SHP77 (cell line): ENCODE data around the gene LIG4.

ENCODE experiments used
- DNase-seq, 2 experiments: peaks; one replicate each; lab custom pipeline; 2025; lab: John Stamatoyannopoulos, UW

Gene LIG4

DNA sequence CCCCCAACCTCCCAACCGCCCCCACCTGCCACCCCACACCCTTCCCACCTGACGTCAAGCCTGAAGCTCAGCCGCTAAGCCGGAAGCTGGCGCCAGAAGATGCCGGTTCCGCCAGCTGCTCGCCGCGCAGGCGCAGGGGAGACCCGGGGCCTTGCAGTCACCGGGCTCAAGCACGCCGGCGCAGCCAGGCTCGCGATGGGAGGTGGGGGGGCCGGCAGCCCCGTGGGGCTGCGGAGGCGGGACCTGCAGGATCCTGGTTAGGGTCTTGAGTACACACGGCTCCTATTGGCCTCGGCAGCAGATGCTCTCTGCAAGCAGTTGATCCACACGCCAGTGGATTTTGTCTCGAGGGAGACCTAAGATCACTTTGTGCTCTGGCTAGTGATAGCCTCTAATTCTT is at the start of gene LIG4:
LIG4 (minus strand) TSS at position 101 of the 400 bp plus-strand sequence. CDS start 4,268 bp downstream, outside the sequence.
- DNase-seq, result peak; percentile 98 to 100

DNA sequence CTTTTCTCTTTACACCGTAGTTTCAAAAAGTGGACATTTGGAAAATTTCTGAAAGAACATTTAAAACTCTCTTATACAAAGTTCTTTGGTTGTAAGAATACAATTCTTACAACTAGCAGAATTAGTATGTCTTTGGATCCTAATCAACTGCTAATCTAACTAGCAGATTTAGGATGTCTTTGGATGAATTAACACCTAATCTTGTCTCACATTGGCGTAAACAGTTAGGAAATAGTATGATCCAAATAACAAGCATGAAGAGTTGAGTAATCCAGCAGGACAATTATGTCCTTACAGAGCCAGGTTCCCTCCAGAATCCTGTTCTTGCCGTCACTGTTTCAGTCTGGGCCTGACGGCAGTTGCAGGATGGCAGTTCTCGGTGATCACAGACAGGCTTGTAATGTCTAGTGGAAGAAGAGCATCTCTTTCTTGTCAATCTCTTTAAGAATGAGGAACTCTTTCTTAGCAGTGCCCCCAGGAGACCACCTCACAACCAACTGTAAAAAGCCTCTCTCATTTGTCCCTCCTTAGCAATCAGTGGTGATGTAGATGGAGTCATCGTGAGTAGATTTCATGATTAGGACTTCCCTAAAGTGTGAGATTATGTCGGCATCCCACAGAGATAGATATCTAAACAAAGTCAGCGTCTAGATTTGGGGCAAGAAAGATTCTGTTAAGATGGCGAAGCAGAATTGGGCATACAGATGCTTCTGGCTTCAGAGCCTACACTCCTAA is 48.5 kb upstream of the LIG4 start:
- no peak for DNase-seq

- DNase-seq, result no peak
Measured at GRCh38 chr13:108257248-108257647, 41.9 kb upstream of the LIG4 start.

GRCh38 chr13:108249150-108249549 is 33.8 kb upstream of the LIG4 start:
- no peak for DNase-seq

GRCh38 chr13:108230377-108230776 is 15.0 kb upstream of the LIG4 start:
- DNase-seq, result no peak

DNA sequence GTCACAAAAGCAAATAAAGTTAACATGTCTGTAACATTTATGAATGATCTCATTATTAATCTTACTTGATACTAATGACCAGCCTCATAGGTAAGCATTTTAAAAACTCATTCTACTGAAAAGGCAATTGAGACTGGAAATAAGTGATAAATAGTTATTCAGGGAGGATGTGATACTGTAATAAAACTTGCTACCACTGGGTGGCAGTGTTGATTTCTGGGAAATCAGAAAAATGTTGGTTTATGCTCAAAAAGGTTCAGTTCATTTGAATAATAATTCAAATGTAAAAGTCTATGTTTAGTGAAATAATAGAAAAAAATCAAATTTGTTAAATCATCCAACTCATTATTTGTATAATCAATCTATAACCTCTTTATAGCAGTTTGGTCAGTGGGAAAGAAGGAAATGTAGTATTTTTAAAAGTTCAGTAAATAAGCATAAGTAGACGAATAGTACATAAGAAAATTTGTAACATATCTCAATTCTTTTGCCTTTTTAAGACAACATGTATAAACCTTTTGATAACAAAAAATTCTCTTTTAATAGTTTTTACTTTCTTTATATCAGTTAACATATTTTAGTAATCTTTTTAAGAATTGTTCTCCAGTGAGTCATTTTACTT is 12.4 kb upstream of the LIG4 start:
- peak; percentile 32 to 35 for DNase-seq

DNA sequence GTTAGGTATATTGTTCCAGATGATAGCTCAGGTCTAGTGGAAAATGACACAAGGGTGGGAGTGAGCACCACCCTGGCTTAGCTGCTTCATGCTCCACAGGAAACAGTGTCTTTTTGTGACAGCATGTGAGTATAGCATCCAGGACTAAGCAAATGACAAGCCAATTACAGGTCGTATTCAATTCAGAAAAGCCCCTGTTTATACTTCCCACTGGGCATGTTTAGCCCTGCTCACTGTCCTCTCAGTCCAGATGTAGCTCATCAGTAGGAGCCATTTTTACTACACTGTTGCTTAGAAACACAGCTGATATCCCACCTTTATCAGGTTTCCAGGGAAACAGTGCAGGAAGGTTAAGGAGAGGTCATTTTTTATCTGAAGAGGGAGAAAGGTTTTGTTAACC is 10.8 kb upstream of the LIG4 start:
- DNase-seq, result no peak

GRCh38 chr13:108225440-108225839 is 10.1 kb upstream of the LIG4 start:
- no peak for DNase-seq

- no peak for DNase-seq
Measured at GRCh38 chr13:108223687-108224503, 8.6 kb upstream of the LIG4 start.

- peak in 1 of 2 experiments; percentile 38 for DNase-seq
Measured at GRCh38 chr13:108220041-108220440, 4.7 kb upstream of the LIG4 start.

DNA sequence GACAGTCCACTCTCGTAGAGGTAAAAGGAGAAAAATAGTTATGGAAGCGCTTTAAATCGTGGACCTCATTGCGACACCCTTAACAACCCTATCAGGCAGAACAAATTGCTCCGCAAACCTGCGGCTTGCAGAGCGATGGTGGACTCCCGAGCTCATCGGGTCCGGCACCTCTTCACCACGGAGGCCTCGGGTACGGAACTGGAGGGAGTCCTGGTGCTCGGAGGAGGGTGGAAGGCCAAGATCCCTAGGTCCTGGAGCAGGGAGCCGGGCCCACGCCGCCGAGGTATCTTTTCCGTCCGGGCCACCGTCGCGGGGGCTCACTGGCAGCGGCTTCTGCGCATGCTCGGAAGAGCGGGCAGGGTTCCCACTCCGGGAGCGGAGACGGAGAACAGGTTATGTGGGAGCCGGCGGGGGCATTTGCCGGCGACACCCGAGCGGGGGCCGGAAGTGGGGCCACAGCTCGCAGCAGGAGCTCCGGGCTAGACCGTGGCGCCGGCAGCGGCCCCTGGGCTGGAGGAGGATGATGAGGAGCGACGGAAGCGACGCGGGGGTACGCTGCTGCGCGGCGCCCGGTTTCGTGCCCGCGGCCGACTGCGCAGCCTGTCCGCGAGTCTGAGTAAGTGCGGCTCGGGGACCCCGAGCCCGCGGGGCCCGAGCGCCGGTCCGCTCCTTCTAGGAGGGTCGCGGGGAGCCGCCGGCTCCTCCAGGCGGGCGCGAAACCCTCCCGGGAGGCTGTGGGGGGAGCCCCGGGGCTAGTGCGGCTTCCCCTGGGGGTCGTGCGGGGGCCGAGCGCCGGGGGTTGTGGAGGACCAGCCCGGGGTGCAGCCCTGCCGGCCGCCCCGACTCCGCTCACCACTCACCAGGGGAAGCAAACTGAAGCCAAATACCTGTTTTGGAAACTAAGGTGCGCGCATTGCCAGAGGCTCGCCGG is 3.0 kb upstream of the LIG4 start, which contains the start of gene ABHD13:
ABHD13 (plus strand) TSS at position 349 of the 931 bp plus-strand sequence. CDS start 10,827 bp downstream, outside the sequence.
- peak; percentile 98 for DNase-seq

DNA sequence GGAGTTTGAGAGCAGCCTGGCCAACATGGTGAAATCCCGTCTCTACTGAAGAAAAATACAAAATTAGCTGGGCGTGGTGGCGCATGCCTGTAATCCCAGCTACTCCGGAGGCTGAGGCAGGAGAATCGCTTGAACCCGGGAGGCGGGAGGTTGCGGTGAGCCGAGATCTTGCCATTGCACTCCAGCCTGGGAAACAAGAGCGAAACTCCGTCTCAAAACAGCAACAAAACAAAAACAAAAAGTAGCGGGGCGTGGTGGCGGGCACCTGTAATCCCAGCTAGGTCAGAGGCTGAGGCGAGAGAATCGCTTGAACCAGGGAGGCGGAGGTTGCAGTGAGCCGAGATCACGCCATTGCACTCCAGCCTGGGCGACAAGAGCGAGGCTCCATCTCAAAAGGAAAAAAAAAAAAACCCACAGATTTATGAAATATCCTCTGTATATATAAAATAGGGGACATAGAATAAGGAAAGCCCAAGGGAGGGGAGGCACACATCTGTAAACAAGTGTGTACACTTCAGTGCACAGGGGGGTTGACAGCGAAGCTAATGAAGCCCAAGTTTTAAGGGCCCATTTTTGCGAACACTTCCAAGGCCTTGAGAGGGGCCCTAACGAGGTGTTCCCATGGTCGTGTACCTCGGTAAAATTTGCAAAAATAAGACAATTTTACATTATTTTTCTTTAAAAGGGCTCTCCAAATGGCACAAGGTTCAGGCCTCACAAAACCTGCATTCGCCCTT is 2.1 kb upstream of the LIG4 start:
- DNase-seq, result peak in 1 of 2 experiments; percentile 52

- DNase-seq, result peak; percentile 33 to 63
Measured at GRCh38 chr13:108214441-108215271, 680 bp downstream of the LIG4 start.

DNA sequence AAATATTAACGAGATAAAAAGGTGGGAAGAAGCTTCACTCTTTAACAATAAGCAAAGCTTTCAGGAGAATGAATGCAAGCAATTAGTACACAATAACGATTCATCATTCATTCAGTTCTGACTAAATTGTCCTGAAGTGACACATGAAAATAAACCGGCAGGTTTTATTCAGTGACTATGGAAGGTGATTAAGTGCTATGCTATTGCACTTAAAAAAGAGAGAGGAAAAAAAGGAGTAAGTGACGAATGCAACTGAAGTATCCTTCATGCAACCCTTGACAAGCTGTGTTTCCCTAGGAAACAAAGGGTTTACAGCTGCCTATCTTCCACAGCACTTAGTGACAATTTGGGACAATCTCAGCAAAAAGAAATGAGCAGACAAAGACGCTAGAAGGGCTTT is 1.4 kb downstream of the LIG4 start:
- no peak for DNase-seq

- DNase-seq, result no peak
Measured at GRCh38 chr13:108212886-108213285, 2.5 kb downstream of the LIG4 start.

GRCh38 chr13:108210551-108210950 is 4.8 kb downstream of the LIG4 start:
- no peak for DNase-seq

GRCh38 chr13:108200781-108201398 is 14.4 kb downstream of the LIG4 start:
- DNase-seq, result no peak

DNA sequence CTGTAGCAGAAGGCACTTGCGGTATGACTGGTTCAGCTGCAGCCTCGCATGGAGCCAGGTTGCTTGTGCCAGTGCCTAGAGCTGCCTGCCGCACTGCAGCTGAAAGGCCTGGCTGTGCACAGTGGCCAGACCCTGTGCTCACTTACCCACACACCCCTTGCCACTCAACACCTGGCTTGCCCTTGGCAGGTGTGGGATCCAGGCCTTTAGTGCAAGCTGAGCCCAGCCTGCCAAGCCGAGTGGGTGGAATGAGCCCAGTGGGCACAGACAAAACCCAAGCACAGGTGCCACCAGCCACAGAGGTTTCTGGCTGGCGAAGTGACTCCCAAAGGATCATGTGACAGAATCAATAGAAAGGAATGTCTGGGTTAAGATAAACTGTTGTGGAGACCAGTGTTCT is 19.5 kb downstream of the LIG4 start:
- no peak for DNase-seq

- DNase-seq, result no peak
Measured at GRCh38 chr13:108195146-108195545, 20.2 kb downstream of the LIG4 start.
